Muscle layer of colon (tissue), 2 donors: ENCODE data around the gene THAP4.
"Not testable (repeated sequence)": the region's sequence is repeated elsewhere in the genome, so short reads cannot be mapped to it uniquely, and the experiment has no call there.

Experiments
- H3K27ac ChIP-seq: one replicate; pipeline ENCODE4 v1.7.0; 2013; ENCODE audit warnings: low read depth, mild to moderate bottlenecking, low read length, moderate library complexity
- H3K27me3 ChIP-seq, 2 donors: one replicate each; pipeline ENCODE4 v1.7.0; 2013; ENCODE audit warnings: low read length in 2 of 2, mild to moderate bottlenecking in 2 of 2; ENCODE audit not compliant: insufficient read depth in 2 of 2, control insufficient read depth in 1 of 2
- H3K36me3 ChIP-seq: one replicate; pipeline ENCODE4 v1.7.0; 2013; ENCODE audit warnings: mild to moderate bottlenecking, low read length; ENCODE audit not compliant: insufficient read depth
- H3K4me1 ChIP-seq: one replicate; pipeline ENCODE4 v1.7.0; 2013; ENCODE audit warnings: mild to moderate bottlenecking, low read length; ENCODE audit not compliant: insufficient read depth
- H3K4me3 ChIP-seq, 2 donors: one replicate each; pipeline ENCODE4 v1.7.0; 2013; ENCODE audit warnings: low read length in 2 of 2, low read depth in 1 of 2, mild to moderate bottlenecking in 1 of 2, moderate library complexity in 1 of 2
- H3K9ac ChIP-seq: one replicate; pipeline ENCODE4 v1.7.0; 2013; ENCODE audit warnings: low read length
- H3K9me3 ChIP-seq: one replicate; pipeline ENCODE4 v1.7.0; 2013; ENCODE audit warnings: mild to moderate bottlenecking, low read length
- donor health status: abdominal sarcoma.
- donor health status: Adenocarcinoma of cecum.

Gene THAP4

DNA sequence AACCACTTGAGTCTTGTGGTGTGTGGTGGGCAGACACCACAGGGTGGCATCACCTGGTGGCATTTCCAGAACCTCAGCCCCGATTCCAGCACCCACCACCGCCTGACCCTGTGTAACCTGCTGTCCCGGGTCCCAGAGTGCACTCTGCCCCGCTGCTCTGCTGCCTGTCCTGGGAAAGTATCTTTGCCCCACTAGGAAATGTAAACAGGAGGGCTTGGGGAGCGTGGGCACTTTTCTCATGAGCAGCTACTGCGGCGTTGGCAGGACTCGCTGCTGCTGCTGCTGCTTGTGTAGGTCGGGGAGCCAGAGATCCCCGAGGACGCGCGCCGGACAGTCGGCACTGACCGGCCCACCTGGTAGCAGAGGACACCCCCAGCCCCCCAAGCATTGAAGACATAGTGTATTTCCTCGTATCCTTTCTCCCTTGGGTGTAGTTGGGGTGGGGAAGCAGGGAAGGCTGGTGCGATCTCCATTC lies 36.3 kb upstream of the THAP4 start:
- no peak overlapping the region for H3K27ac ChIP-seq

DNA sequence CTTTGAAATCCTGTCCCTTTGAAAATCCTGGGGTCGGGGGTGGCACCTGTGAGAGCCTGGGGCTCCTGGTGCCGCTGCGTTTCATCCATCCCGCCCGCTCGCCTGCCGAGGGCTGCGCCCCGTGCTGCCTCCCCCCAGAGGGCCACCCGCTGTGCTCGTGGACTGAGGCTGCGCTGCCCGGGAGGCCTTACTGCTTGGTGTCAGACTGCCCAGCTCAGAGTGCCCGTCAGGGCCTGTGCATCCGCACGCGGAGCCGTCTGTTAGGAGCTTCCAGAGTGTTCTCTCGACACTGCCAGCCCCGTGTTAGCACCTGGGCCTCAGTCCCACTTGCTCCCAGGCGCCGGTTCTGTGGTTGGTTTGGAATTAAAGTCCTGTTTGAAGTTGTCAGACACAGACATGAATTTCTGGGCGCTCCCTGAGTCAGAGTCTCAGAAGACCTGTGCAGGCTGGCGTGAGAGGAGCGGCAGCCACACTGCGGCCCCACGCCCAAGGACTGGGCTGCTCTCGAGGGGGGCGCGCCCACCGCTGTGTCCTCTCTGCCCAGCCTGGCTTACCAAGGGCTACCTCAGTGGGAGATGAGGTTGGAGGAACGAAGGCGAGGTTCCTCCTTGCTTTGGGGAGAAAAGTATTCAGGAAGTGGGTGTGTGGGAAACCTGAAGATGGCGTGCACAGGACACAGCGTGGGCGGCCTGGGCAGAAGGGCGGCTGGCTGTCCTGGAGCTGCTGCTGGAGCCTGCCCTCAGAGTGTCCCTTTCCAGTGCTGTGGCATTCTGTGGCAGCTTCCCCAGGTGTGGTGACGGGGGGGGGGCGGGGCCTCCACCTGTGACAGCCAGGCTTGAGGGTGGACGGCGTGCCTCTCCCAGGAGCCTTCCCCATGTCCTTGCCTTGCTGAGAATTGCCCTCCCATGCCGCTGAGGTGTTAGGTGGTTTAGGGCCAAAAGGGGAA lies 35.6 kb upstream of the THAP4 start:
- Histone ChIP-seq H3K27ac (no peak overlapping the region), H3K9ac (no peak overlapping the region), H3K9me3 (no peaks in the 10 kb centered on the region), H3K4me3 (no peak overlapping the region), H3K4me1 (no peaks in the 10 kb centered on the region), H3K27me3 (no peaks in the 10 kb centered on the region), H3K36me3 (peaks cover 51% of the 10 kb centered on the region)

More for the DNA sequence above, 36.3 kb upstream of the THAP4 start:
- Histone ChIP-seq H3K27me3 (no peaks in the 10 kb centered on the region), H3K9me3 (no peaks in the 10 kb centered on the region), H3K36me3 (peaks cover 44% of the 10 kb centered on the region), H3K4me3 (no peak overlapping the region), H3K9ac (no peak overlapping the region), H3K4me1 (no peaks in the 10 kb centered on the region)

DNA sequence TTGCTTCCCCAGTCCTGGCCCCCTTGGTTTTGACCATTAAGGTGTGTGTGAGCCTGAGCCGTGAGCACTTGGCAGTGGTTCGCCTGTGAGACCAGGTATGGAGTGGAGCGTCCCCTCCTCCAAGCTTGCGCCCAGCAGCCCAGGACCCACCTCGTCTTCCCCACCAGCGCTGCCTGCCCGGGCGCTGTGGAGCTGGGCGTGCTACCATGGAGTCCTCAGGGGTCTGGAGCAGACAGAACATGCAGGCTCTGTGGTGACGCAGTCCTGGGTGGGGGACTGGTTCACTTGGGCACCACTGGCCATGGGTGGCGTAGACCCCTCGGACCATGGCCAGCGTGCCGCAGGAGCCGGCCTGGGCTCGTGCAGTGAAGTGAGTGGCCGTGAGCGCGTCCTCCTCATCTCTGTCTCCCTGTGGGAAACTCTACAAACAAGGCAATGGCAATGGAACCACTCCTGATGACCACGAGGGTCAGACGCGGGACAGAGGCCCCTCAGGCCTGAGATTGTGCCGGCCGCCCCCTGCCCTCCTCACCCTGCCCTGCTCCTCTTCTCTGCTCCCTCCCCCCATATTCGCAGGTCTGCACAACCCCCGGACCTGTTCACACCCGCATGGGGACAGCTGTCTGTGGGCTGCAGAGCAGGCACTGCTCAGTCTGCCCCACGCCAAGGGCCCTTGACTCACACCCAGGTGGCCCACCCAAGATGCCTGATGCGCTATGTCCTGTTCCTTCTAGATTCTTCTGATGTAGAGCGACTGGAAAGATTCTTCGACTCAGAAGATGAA lies 34.7 kb upstream of the THAP4 start:
- Histone ChIP-seq H3K4me1 (no peaks in the 10 kb centered on the region), H3K9ac (no peak overlapping the region), H3K36me3 (peaks cover 51% of the 10 kb centered on the region)

DNA sequence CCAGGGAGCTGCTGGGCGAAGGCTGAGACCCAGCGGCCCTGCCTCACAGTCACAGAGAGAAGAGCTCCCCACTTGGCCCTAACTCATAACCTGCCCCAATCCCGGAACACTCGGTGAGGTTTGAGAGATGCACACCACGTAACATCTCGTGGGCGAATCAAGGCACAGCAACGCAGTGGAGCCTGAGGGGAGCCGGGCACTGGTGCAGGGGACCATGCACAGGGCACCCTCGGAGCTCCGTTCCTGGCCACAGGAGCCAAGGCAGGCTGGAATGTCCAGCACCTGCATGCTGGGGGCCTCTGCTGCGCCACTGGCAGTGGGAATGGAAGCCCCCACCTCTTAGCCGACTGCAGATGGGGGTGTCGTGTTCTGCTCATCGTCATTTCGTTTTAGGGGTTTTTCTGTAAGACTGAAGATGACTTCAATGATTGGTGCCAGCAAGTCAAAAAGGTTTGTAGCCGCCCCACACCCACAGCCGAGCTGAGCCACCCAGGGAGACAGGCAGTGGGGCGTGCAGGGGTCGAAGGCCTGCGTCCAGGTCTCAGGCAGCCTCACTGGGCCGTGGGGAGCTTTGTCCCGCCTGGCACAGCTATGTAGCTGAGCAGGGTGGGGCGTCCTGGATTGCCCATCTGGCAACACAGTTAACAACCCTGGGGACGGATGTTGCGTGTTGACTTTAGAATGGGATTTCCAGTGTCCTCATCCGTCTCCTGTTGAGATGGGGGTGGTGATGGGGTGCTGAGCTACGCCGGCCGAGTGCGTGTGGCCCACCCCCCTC lies 33.6 kb upstream of the THAP4 start:
- Histone ChIP-seq H3K36me3 (peaks cover 54% of the 10 kb centered on the region), H3K4me1 (no peaks in the 10 kb centered on the region), H3K27ac (no peak overlapping the region), H3K27me3 (no peaks in the 10 kb centered on the region), H3K9ac (no peak overlapping the region), H3K4me3 (no peak overlapping the region), H3K9me3 (no peaks in the 10 kb centered on the region)

More for the DNA sequence above, 34.7 kb upstream of the THAP4 start:
- no peak overlapping the region for H3K4me3 ChIP-seq
- H3K27ac ChIP-seq, result no peak overlapping the region
- H3K9me3 ChIP-seq, result no peaks in the 10 kb centered on the region
- no peaks in the 10 kb centered on the region for H3K27me3 ChIP-seq

DNA sequence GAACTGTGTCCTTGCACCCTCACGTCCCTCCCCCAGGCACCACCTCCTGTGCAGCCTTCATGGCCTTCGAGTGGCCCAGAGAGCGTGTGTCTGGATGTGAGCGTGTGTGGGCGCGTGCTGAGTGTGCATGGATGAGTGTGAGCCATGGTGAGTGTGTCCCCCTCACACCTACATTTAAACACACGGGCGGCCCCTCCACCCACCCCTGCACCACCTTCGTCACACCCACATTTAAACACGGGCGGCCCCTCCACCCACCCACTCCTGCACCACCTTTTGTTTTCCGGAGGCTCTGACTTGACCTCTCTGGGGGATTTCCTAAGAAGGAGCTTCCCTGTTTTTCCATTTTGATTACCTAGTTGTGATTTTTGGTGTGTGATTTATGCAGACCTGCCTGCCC lies 31.9 kb upstream of the THAP4 start:
- H3K4me3 ChIP-seq, result no peak overlapping the region
- no peak overlapping the region for H3K9ac ChIP-seq
- H3K9me3 ChIP-seq, result no peaks in the 10 kb centered on the region
- H3K27me3 ChIP-seq, result no peaks in the 10 kb centered on the region
- H3K4me1 ChIP-seq, result no peaks in the 10 kb centered on the region
- peaks cover 54% of the 10 kb centered on the region for H3K36me3 ChIP-seq
- H3K27ac ChIP-seq, result no peak overlapping the region

DNA sequence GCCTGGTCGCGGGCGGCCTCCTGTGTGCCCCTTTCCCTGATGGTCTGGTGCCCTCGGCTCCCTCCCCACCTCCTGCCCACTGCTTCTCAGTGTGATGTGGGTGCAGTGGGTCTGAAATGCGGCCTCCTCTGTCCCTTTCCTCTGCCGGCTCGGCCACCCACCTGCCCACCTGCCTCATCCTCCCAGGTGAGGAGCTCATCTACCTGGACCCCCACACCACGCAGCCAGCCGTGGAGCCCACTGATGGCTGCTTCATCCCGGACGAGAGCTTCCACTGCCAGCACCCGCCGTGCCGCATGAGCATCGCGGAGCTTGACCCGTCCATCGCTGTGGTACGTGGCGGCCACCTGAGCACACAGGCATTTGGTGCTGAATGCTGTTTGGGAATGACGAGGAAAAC lies 31.4 kb upstream of the THAP4 start:
- Histone ChIP-seq H3K36me3 (peaks cover 54% of the 10 kb centered on the region), H3K27ac (no peak overlapping the region)

DNA sequence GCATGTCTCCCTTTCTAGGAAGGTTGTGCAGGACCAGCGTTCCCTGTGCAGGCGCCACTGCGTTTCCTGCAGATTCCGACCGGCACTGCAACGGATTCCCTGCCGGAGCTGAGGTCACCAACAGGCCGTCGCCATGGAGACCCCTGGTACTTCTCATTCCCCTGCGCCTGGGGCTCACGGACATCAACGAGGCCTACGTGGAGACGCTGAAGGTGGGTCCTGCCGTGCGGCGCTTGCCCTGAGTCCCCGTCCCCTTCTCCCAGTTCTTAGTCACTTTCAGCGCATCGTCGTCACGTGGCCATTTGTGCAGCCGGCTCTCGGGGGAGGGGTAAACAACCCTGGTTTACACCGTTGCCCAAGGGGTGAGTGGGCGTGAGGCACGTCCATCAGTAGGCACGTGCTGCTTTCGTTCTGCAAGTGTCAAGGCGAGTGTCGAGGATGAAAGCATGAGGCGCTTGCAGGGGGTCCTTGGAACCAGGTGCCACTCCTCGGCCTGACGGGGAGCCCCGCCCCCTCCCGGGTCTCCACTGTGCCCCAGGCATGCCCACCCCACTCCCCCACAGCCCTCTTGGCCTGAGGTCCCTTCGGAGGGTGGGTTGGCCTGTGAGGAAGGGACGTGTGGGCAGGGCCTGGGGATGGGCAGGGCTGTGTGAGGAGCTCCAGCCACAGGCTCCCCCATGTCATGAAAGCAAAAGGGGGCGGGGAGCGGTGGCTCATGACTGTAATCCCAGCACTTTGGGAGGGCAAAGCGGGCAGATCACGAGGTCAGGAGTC lies 29.9 kb upstream of the THAP4 start:
- no peaks in the 10 kb centered on the region for H3K4me1 ChIP-seq
- no peaks in the 10 kb centered on the region for H3K27me3 ChIP-seq
- H3K36me3 ChIP-seq, result peaks cover 50% of the 10 kb centered on the region
- no peak overlapping the region for H3K27ac ChIP-seq
- no peak overlapping the region for H3K4me3 ChIP-seq
- no peaks in the 10 kb centered on the region for H3K9me3 ChIP-seq
- no peak overlapping the region for H3K9ac ChIP-seq

More for the DNA sequence above, 31.4 kb upstream of the THAP4 start:
- H3K9ac ChIP-seq, result no peak overlapping the region
- H3K9me3 ChIP-seq, result no peaks in the 10 kb centered on the region
- H3K4me3 ChIP-seq, result no peak overlapping the region
- H3K4me1 ChIP-seq, result no peaks in the 10 kb centered on the region
- no peaks in the 10 kb centered on the region for H3K27me3 ChIP-seq

DNA sequence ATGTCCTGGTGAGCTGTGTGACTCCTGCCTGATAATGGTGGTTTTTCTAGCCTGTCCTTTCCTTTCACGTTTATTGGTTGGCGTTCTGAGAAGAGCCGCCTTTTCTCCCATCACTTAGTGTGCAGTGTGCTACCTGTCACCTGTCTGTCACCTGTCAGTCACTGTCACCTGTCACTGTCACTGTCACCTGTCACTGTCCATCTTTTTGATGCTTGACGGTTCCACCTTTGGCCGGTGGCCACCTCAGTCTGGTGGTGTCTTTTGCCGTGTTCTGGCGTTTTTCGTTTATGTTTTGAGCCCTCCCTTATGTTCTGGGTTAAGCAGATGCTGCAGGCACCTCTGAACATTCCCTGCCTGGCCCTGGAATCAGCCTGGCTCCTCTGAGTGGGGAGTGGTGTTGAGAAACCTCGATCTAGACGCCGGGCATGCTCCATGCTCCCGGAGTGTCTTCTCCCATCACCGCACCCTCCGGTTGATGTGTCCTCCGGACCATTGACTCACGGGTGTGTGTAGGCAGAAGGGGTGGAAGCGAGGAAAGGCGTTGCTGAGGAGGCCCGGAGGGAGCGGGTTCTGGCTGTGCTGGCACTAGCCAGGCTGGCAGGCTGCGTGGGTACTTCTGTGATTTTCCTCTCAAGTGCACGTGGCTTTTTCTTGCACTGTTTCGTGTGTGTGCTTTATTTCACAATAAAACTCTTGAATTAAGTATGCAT lies 28.9 kb upstream of the THAP4 start:
- H3K9me3 ChIP-seq, result no peaks in the 10 kb centered on the region
- H3K36me3 ChIP-seq, result peaks cover 50% of the 10 kb centered on the region
- no peak overlapping the region for H3K4me3 ChIP-seq
- no peak overlapping the region for H3K27ac ChIP-seq
- H3K4me1 ChIP-seq, result no peaks in the 10 kb centered on the region
- no peaks in the 10 kb centered on the region for H3K27me3 ChIP-seq
- no peak overlapping the region for H3K9ac ChIP-seq

DNA sequence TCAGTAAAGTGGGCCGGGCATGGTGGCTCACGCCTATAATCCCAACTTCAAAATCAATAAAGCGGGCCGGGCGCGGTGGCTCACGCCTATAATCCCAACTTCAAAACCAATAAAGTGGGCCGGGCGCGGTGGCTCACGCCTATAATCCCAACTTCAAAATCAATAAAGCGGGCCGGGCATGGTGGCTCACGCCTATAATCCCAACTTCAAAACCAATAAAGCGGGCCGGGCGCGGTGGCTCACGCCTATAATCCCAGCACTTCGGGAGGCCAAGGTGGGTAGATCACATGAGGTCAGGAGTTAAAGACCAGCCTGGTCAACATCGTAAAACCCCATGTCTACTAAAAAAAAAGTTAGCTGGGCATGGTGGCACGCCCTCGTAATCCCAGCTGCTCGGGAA lies 25.8 kb upstream of the THAP4 start:
- H3K9ac ChIP-seq, H3K27me3 ChIP-seq, H3K9me3 ChIP-seq, H3K27ac ChIP-seq, H3K4me1 ChIP-seq, H3K4me3 ChIP-seq: not testable (repeated sequence)
- H3K36me3 ChIP-seq, result peaks cover 44% of the 10 kb centered on the region

DNA sequence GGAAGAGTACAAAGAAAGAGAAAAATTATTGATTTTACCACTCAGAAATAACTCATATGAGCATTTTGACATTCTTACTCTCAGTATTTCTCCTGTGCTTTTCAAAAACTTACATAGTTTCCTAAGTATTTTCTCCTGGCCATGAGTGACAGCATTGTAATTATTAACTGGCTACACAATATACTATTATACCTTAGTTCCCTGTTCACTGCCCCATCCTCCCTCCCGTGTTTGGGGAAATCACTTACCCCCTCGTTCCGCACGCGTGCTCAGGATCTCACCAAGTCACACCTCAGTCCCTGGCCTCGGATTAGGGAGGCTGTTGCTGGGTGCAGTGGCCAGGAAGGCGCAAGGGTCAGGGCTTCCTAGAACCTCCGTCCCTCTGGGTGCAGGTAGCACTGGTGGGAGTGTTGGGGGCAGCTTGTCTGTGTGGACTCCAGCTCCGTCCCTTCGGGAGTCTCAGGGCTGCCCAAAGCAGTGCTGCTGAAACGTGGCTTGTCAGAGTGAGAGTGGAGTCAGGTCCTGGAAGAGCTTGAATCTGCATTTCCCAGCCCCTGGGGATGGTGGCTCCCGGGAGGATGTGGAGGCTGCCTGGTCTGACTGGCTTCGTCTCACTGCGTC lies 23.7 kb upstream of the THAP4 start:
- Histone ChIP-seq H3K9me3 (no peaks in the 10 kb centered on the region), H3K4me3 (no peak overlapping the region), H3K27me3 (no peaks in the 10 kb centered on the region), H3K4me1 (no peaks in the 10 kb centered on the region), H3K9ac (no peak overlapping the region), H3K36me3 (peaks cover 52% of the 10 kb centered on the region), H3K27ac (no peak overlapping the region)
